ENCODE measurements around the gene GSS. TPM values are rescaled to one million over a fixed set of nuclear protein-coding genes. Genes with fewer than 3 reads are reported as not detected.

GSS gene
- polyA plus RNA-seq, 1 experiment = 110 TPM

DNA sequence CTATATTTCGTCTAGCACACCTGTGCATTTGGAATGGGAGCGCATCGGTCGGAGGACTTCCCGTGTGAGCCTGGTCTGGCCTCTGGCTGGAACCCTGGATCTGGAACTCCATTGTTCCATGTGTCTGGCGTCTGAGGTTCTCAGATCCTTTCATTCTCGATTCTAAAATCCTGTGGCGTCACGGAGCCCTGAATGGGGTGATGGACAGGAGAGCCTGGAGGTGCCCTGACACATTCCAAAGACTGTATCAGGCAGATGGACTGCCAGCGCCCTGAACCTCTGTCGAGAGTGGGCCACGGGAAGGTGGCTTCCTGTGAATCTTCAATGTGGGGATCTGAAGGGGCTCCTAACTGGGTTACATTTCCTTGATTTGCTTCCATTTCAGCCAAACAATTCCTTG lies 20.7 kb upstream of the GSS start:
- ChIA-PET CTCF (no interaction called here), POLR2A (no interaction called here)
- no peaks in the 10 kb centered on the region for H3K36me3 ChIP-seq (ENCODE audit: control insufficient read depth, insufficient read depth, low read length)
- no peak for DNase-seq (ENCODE audit: low read depth)
- H3K4me3 ChIP-seq (ENCODE audit: low read depth, low read length) = no peak overlapping the region
- 0 out of 2 replicates have a peak, but pooled peaks cover 5% of the 10 kb centered on the region for H3K27me3 ChIP-seq (ENCODE audit: control insufficient read depth, insufficient read depth, low read length)
- TF ChIP-seq, protein P1, sequence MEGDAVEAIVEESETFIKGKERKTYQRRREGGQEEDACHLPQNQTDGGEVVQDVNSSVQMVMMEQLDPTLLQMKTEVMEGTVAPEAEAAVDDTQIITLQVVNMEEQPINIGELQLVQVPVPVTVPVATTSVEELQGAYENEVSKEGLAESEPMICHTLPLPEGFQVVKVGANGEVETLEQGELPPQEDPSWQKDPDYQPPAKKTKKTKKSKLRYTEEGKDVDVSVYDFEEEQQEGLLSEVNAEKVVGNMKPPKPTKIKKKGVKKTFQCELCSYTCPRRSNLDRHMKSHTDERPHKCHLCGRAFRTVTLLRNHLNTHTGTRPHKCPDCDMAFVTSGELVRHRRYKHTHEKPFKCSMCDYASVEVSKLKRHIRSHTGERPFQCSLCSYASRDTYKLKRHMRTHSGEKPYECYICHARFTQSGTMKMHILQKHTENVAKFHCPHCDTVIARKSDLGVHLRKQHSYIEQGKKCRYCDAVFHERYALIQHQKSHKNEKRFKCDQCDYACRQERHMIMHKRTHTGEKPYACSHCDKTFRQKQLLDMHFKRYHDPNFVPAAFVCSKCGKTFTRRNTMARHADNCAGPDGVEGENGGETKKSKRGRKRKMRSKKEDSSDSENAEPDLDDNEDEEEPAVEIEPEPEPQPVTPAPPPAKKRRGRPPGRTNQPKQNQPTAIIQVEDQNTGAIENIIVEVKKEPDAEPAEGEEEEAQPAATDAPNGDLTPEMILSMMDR (IDR thresholded peaks at IDR 0.05; ENCODE audit: insufficient read depth, low read depth, low read length) = no peak

DNA sequence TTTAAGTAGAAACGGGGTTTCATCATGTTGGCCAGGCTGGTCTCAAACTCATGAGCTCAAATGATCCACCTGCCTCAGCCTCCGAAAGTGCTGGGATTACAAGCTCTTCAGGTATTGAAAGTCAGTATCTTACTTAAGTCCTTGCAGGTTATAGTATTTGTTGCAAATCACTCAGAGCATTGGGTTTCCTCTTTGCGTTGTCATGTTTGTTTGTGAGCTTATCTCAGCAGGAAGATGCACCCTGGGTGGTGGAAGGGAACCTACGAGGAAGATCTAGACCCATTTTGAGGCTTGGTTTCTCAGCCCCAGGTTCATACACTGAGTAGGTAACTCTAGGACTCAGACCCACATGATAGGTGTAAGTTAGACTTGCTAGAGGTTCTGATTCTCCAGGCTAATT lies 18.6 kb upstream of the GSS start:
- CTCF ChIA-PET = no interaction called here
- Histone ChIP-seq H3K36me3 (ENCODE audit: control insufficient read depth, insufficient read depth, low read length) (no peaks in the 10 kb centered on the region), H3K4me3 (ENCODE audit: low read depth, low read length) (no peak overlapping the region), H3K27me3 (ENCODE audit: control insufficient read depth, insufficient read depth, low read length) (0 out of 2 replicates have a peak, but pooled peaks cover 5% of the 10 kb centered on the region)
- POLR2A ChIA-PET = no interaction called here
- TF ChIP-seq, protein P1 (IDR thresholded peaks at IDR 0.05; ENCODE audit: insufficient read depth, low read depth, low read length) = no peak
- DNase-seq (ENCODE audit: low read depth) = no peak

GRCh38 chr20:34971561-34972235 lies 16.1 kb upstream of the GSS start:
- H3K4me3 ChIP-seq (ENCODE audit: low read depth, low read length) = no peak overlapping the region
- DNase-seq (ENCODE audit: low read depth) = no peak
- CTCF ChIA-PET = interaction anchor here (0.6 to 1.3 kb wide), 4 partner anchors 16 to 174 kb away, joined by 3 to 6 read pairs (median 3); partner anchors contain the start of genes GSS and MYH7B
- H3K36me3 ChIP-seq (ENCODE audit: control insufficient read depth, insufficient read depth, low read length) = no peaks in the 10 kb centered on the region
- TF ChIP-seq, protein P1 (IDR thresholded peaks at IDR 0.05; ENCODE audit: insufficient read depth, low read depth, low read length) = no peak
- 0 out of 2 replicates have a peak, but pooled peaks cover 5% of the 10 kb centered on the region for H3K27me3 ChIP-seq (ENCODE audit: control insufficient read depth, insufficient read depth, low read length)
- POLR2A ChIA-PET = interaction anchor here (0.6 kb wide), 1 partner anchor 104 kb away, joined by 3 read pairs; no protein-coding TSS in a partner anchor

DNA sequence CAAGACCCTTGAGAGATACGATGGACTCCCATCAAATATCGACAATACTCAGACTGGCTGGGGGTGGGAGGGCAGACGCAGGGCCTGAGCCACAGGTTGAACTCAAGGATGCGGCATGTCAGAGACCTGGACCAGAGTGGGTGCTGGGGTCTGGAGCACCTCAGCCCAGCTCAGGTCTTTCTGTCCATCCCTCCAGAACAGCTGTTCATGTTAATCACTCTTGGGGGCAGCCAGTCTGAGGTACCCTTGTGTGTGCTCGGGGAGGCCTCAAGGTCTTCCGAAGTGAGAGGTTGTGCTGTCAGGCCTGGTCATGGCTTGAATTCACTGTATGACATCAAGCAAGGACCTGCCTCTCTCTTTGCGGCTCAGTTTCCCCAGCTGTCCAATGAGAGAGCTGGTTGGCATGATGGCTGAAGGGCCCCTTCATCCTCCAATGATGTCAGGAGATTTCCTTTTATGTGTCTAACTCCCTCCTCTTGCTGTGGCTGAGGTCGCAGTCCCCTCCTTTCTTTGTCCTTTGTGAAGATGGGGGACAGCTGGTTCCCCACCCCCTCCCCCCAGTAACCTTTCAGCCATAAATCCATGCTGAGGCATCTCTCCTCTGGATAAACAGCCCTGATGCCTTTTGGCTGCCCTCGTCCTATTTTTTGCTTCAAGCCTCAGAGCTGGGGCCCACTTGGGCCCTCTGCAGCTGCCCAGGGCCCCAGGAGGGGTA lies 15.4 kb upstream of the GSS start:
- Histone ChIP-seq H3K27me3 (ENCODE audit: control insufficient read depth, insufficient read depth, low read length) (0 out of 2 replicates have a peak, but pooled peaks cover 5% of the 10 kb centered on the region), H3K36me3 (ENCODE audit: control insufficient read depth, insufficient read depth, low read length) (no peaks in the 10 kb centered on the region), H3K4me3 (ENCODE audit: low read depth, low read length) (no peak overlapping the region)
- TF ChIP-seq, protein P1 (IDR thresholded peaks at IDR 0.05; ENCODE audit: insufficient read depth, low read depth, low read length) = no peak
- ChIA-PET POLR2A (interaction anchor here (0.6 kb wide), 1 partner anchor 104 kb away, joined by 3 read pairs; no protein-coding TSS in a partner anchor), CTCF (interaction anchor here (0.7 to 1.3 kb wide), 2 partner anchors 97 to 115 kb away, joined by 3 to 6 read pairs; no protein-coding TSS in a partner anchor)
- DNase-seq (ENCODE audit: low read depth) = no peak

GRCh38 chr20:34970193-34970840 lies 14.7 kb upstream of the GSS start:
- Histone ChIP-seq H3K27me3 (ENCODE audit: control insufficient read depth, insufficient read depth, low read length) (0 out of 2 replicates have a peak, but pooled peaks cover 5% of the 10 kb centered on the region), H3K4me3 (ENCODE audit: low read depth, low read length) (no peak overlapping the region), H3K36me3 (ENCODE audit: control insufficient read depth, insufficient read depth, low read length) (no peaks in the 10 kb centered on the region)
- DNase-seq (ENCODE audit: low read depth) = no peak
- POLR2A ChIA-PET = no interaction called here
- TF ChIP-seq, protein P1 (IDR thresholded peaks at IDR 0.05; ENCODE audit: insufficient read depth, low read depth, low read length) = no peak
- CTCF ChIA-PET = interaction anchor here (0.7 to 1.3 kb wide), 2 partner anchors 14 to 96 kb away, joined by 3 read pairs; no protein-coding TSS in a partner anchor
